Right ventricle myocardium inferior (tissue), 1 donor: ENCODE results near the gene CNTNAP5. TPM values are rescaled to one million over a fixed set of nuclear protein-coding genes. Genes with fewer than 3 reads are reported as not detected.
A peak's percentile ranks its signal among the peaks of the same experiment; 100 is the strongest.

Source experiments
- ATAC-seq: fragments of 200-7000 bp; cut with Tn5 transposase; one replicate; pipeline ENCODE4 v1.9.1; 2020; ENCODE audit warnings: mild to moderate bottlenecking, moderate library complexity
- DNase-seq: peaks from one replicate; pipeline ENCODE4 v3.0.0; 2021; ENCODE audit errors: missing footprints
- intact Hi-C: fragments of 100-400 bp; cut with DNase I; formaldehyde crosslinking; loops from one replicate; pipeline ENCODE4 v1.11.0; 2022
- total RNA-seq: library from RNA; stranded (reverse); fragmentation: NEBNext Ultra II Directional; extraction: Animal tissue kit (Norgen Biotek cat#: 25700); gene quantifications from one replicate; pipeline ENCODE4 v1.2.1, GENCODE V29; 2021
- donor health status: DM: no; HTN: yes; CAD: no; lungs with severe emphysema.

Gene CNTNAP5
- total RNA-seq, 1 donor from 2014 or later = not detected

DNA sequence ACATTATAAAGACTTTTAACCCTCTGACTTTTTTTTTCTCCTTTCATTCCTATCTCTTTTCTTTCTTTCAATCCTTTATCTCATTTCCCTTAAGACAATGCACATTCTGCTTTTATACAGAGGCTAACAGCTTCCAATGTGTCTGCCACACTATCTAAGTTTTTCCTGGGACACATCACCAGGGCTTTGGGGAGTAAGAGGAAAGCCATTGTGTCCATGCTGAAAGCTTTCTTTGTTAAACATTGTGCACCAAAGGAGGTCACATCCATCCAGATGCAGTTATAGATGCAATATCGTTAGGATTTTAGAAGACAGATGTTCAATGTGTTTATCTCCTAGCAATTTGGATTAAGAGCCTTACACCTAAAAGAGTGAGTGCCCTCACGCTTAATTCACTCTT, 534.1 kb downstream of the CNTNAP5 start:
- intact Hi-C loops = no loop called here
- DNase-seq = no peak
- ATAC-seq = no peak

DNA sequence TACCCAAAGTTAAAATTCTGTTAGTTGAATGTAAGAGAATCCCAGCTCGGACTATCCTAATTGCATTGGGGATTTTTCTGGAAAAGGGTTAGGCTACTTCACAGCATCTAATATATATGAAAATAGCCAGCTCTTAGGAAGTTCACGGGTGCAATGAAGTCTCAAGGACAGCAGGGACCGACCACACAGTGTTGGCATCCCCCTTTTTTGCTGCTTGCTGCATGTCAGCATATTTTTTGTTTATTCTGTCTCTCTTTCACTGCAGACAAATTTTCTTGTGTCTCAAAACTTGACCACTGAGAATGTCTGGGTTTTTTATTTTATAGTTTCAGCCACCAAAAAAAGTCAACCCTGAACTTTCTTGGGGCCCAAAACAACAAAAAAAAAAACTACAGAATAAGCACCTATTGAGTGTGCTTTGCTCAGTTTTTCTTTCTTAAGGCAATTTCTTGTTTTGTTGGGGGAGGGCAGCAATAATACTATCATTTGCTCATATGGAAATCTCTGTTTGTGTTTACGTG, 535.6 kb downstream of the CNTNAP5 start:
- intact Hi-C loops = no loop called here
- ATAC-seq (no peak), DNase-seq (no peak)

DNA sequence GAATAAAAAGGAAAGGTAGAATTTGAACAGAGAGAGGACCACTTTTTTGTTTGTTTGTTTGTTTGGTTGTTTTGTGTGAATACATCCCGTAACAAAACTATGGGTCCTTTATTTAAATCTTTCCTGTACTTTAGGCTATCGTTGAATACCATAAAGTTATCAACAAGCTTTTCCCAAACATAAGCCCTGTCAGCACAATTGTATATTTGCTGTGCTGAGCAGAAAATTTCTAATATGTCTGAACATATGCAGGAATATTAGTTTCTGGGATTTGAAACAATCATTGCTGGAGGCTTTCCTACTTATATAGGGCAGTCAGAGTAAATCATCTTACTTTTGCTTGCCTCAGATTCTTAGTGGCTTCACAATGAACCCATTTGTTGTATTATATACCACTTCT, 536.4 kb downstream of the CNTNAP5 start:
- ATAC-seq (no peak), DNase-seq (no peak)
- intact Hi-C loops = no loop called here

- ATAC-seq (no peak), DNase-seq (no peak)
- intact Hi-C loops = no loop called here
Observed at GRCh38 chr2:124563426-124563825, 538.3 kb downstream of the CNTNAP5 start.

DNA sequence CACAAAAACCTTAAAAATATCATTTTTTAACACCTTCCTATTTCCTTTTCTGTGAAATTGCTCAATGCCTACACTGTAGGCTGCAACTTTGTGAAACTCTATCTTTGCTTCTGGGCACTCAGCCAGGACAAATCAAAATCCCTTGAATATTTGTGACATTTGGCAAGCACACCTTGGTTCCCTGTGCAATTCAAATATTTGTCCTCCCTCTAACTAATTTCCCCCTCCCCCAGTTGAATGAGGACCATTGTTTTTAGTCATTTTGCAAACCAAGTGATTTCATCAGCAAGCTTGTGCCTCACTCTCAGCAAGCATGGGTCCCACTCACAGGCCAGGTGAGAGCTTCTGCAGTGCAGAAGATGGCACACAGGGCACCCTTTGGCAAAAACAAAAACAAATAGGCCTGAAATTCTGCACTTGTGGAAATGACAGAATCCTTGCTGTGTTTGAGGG, 541.5 kb downstream of the CNTNAP5 start:
- DNase-seq = no peak
- no peak for ATAC-seq
- intact Hi-C loops = no loop called here

DNA sequence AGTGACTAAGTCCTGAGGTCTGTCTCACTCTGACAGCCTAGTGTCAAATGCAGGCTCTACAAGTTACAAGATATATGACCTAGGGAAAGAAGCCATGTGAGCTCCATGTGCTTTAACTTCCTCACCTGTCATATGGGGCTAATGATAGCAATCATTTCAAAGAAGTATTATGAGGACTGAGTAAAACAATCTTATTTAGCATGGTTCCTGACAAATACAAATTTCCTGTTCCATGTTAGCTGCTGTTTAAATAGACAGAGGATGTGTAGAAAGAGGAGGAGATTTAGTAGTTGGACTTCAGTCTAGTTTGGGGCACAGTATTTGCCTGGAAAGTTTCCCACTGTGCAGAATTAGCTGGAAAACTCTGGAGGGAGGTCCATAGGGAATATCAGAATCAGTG, 545.8 kb downstream of the CNTNAP5 start:
- DNase-seq = no peak

DNA sequence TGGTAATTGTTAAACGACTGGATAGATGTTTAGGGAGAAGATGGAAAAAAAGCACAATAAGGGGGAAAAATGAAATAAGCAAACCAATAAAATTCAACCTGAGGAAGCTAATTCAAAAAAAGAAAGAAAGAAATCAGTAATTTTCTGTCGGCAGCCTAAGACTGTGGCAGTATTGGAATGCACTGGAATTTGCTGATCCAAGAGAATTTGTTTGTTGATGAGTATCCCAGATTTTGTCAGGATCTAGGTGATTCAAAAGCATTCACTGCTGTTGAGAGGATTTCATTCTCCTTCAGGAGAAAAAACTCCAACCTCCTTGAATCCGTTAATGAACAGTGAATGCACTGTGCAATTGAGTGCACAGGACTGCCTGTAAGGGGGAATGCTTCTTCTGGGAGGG, 546.7 kb downstream of the CNTNAP5 start:
- intact Hi-C loops = no loop called here
- DNase-seq (no peak), ATAC-seq (no peak)

More for the DNA sequence above, 545.8 kb downstream of the CNTNAP5 start:
- intact Hi-C loops = no loop called here
- ATAC-seq = no peak

GRCh38 chr2:124572934-124573634, 548.0 kb downstream of the CNTNAP5 start:
- DNase-seq (no peak), ATAC-seq (no peak)
- intact Hi-C loops = no loop called here

DNA sequence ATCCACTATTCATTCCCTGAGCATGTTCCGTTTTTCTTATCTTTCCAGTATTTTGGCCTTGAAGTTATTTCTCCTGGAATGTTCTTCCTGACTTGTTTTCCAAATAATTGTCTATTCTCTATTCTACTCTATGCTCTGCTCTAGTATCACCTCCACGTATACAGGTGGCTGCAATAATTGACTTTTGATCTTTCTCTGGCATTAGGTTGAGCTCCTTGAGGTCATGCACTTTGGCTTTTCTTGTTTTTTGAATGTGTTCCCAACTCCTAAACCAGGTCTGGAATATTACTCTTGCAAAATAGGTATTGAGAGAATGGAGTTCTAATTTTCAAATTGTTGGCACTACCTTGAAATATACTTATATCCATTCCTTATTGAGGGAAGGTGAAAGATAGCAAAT, 550.4 kb downstream of the CNTNAP5 start:
- intact Hi-C loops = no loop called here
- no peak for ATAC-seq
- no peak for DNase-seq

DNA sequence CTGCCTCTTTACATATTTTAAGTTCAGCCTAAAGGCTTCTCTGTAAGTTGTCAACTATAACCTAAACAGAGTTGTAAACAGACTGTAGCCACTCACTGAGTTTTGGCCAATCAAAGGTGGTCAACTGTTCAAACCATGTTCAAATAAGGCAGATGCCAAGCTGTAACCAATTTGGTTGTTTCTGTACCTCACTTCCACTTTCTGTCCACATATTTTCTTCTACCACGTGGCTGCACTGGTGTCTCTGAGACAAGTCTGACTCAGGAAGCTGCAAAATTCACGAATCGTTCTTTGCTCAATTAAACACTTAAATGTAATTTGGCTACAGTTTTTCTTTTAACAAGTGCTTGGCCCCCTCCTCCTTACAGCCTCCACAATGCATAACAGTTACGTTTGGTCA, 555.2 kb downstream of the CNTNAP5 start:
- intact Hi-C loops = no loop called here
- DNase-seq (no peak), ATAC-seq (no peak)

DNA sequence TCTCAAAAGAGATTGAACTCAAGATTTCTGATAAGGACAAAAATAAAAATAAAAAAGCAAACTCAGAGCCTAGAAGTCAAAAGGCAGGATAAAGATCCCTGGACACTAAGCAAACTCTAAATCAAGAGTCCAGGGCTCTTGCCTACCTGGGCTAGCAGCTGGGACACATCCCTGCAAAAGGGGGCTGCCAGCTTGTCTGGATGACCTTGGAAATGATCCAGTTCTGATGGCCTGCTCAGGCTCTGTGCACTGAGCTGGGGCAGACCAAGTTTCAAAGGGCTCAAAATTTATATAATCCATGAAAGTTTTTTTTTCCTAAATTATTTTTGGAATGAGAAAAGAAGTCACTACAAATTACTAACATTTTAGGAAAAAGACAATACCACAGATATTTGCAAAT, 557.3 kb downstream of the CNTNAP5 start:
- DNase-seq (no peak), ATAC-seq (no peak)
- intact Hi-C loops = no loop called here

DNA sequence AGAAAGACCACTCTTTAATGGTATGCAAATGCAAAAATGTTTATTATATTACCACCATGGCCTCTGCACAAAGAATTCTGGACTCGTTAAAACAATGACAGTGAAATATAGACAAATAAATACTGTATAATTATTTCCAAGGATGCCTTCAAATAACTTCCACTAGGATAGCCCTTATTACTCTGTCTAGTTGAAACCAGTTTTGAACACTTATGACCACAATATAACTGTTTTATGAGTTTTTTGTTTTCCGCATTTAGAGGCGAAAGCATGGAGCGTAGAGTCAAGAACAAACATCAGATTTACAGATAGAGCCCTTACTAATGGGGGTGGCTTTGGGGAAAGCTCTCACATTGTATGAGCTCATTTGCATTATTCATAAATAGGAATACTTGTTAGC, 559.5 kb downstream of the CNTNAP5 start:
- no peak for DNase-seq
- intact Hi-C loops = no loop called here
- no peak for ATAC-seq

- ATAC-seq (no peak), DNase-seq (no peak)
- intact Hi-C loops = no loop called here
Observed at GRCh38 chr2:124585277-124585676, 560.2 kb downstream of the CNTNAP5 start.

GRCh38 chr2:124586210-124586609, 561.1 kb downstream of the CNTNAP5 start:
- no peak for DNase-seq
- intact Hi-C loops = no loop called here
- no peak for ATAC-seq

DNA sequence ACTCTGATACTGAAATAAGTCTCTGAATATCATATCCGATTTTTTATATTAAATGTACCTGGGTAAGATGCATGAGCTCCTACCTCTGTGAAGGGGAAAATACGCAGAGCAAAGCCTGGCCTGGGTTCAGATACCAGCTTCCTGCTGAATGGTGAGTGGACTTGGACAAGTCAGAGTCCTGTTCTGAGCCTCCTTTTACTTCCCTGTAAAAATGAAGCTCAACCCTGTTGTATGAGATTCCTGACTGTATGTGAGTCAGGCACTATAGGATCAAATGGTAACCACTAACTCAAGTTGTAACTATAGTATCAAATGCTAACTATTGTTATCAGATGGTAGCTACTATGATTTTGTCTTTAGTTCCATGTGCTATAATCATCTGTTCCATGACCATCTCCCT, 561.7 kb downstream of the CNTNAP5 start:
- intact Hi-C loops = no loop called here
- ATAC-seq (no peak), DNase-seq (no peak)

DNA sequence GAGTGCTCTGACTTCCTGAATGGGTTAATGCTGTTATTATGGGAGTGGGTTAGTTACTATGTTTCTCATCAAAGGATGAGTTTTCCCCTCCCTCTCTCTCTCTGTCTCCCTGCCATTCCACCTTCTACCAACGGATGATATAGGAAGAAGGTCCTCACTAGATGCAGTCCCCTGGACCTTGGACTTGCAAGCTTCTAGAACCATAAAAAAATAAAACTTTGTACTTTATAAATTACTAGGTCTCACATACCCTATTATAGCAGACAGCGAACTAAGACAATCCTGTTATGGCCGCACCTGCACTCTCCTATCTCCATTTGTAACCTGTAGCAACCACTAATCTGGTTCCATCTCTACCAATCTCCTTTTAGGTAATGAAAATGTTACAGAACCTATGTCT, 564.9 kb downstream of the CNTNAP5 start:
- ATAC-seq = no peak
- intact Hi-C loops = no loop called here
- no peak for DNase-seq

DNA sequence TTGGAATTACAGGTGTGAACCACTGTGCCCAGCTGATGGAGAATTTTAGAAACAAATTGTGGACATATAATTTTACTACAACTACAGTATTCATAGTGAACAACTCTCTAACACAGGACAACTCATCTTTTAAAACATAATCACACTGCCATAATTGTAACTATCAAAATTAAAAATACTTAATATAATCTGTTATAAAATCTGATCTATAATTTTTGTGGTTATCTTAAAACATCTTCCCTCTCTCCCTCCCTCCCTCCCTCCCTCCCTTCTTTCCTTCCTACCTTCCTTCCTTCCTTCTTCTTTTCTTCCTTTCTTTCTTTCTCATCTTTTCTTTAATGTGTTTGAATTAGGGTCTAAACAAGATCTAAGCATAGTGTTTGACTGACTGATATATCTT, 577.7 kb downstream of the CNTNAP5 start:
- DNase-seq = no peak
- ATAC-seq = no peak
- intact Hi-C loops = no loop called here

GRCh38 chr2:124604940-124605339, 579.9 kb downstream of the CNTNAP5 start:
- no peak for DNase-seq
- intact Hi-C loops = no loop called here

DNA sequence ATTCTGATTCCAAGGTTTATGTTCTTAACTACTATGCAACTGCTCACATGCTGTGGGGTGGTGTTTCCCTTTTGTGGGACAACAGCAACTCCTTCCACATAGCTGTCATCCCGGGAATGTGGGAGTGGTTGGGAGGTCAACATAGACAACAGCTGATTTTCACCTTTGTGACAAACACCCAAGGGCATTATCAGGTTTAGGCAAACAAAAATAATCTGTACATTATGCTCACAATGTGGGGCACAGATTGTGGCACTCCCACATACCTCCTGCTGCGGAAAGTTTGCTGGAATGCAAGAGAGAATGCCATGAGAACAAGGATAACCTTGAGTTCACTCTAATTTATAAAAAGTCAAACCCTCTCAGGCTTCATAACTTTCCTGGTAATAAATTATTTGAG, 582.6 kb downstream of the CNTNAP5 start:
- ATAC-seq (no peak), DNase-seq (no peak)
- intact Hi-C loops = no loop called here

More at GRCh38 chr2:124604940-124605339, 579.9 kb downstream of the CNTNAP5 start:
- ATAC-seq = no peak

DNA sequence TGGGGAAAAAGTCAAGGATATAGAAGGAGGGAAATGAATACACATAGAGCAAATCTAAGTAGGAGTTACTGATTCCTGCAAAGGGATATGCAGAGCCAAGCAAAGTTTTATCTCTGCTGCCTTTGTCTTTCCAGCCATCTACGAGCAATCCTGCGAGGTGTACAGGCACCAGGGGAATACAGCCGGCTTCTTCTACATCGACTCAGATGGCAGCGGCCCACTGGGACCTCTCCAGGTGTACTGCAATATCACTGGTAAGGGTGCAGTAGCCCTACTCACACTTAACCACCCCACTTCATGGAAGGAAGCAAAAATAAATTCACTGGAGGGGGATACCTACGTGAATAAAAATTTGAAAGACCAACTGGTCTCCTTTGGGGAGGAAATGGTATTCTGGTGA, 584.6 kb downstream of the CNTNAP5 start:
- peak; percentile 55 for DNase-seq
- intact Hi-C loops = no loop called here

GRCh38 chr2:124610141-124610540, 585.1 kb downstream of the CNTNAP5 start:
- DNase-seq = no peak
- ATAC-seq = no peak
- intact Hi-C loops = no loop called here

More for the DNA sequence above, 584.6 kb downstream of the CNTNAP5 start:
- no peak for ATAC-seq
